Panc1 (cell line): Measurements from ENCODE around the gene GDF7. TPM values are rescaled to one million over a fixed set of nuclear protein-coding genes. Genes with fewer than 3 reads are reported as not detected.

ENCODE experiments used
- ATAC-seq: fragments of 200-7000 bp; cut with Tn5 transposase; 2 replicates; pipeline ENCODE4 v1.9.1; 2020; ENCODE audit warnings: mild to moderate bottlenecking, moderate library complexity
- BruUV-seq: library from RNA; stranded (reverse); fragments of 400-500 nt; replicated peaks from 2 replicates; lab custom pipeline; 2021; lab: Mats Ljungman, UMichigan
- CTCF ChIA-PET: fragments of 300-600 bp; sonication (Branson Sonifier 250); formaldehyde crosslinking; loops from one replicate; lab custom pipeline; 2022; ENCODE audit warnings: antibody characterized with exemption; lab: Charles Lee
- POLR2A ChIA-PET: fragments of 300-600 bp; sonication (Branson Sonifier 250); formaldehyde crosslinking; loops from one replicate; lab custom pipeline; 2022; ENCODE audit warnings: antibody characterized with exemption; lab: Charles Lee
- DNase-seq: peaks from one replicate; pipeline ENCODE4 v3.0.0-alpha.2; 2010; ENCODE audit warnings: low read depth, low spot score
- H3K27ac ChIP-seq: 2 replicates; pipeline ENCODE4 v1.5.1; 2011; ENCODE audit warnings: mild to moderate bottlenecking, low read length, inconsistent platforms
- H3K27me3 ChIP-seq: fragments of 200-500 bp; sonication (Bioruptor generic); 2 replicates; pipeline ENCODE4 v1.6.0; 2014; ENCODE audit warnings: low read length, inconsistent platforms; ENCODE audit not compliant: control insufficient read depth, insufficient read depth
- H3K36me3 ChIP-seq: fragments of 200-500 bp; sonication (Bioruptor generic); 2 replicates; pipeline ENCODE4 v1.5.1; 2014; ENCODE audit warnings: inconsistent platforms, mild to moderate bottlenecking, low read length, moderate library complexity; ENCODE audit not compliant: control insufficient read depth, insufficient read depth
- H3K4me1 ChIP-seq: 2 replicates; pipeline ENCODE4 v1.5.1; 2011; ENCODE audit warnings: inconsistent platforms, mild to moderate bottlenecking, low read length, moderate library complexity; ENCODE audit not compliant: control insufficient read depth, insufficient read depth
- H3K4me3 ChIP-seq, 2 experiments: 2 replicates each; pipeline ENCODE4 v1.5.1; 2011 to 2012; ENCODE audit warnings: low read depth in 2 of 2, low read length in 2 of 2, mild to moderate bottlenecking in 2 of 2, inconsistent platforms in 1 of 2, moderate library complexity in 1 of 2
- H3K9me3 ChIP-seq: fragments of 200-500 bp; sonication (Bioruptor generic); 2 replicates; pipeline ENCODE4 v1.5.1; 2014; ENCODE audit warnings: low read depth, mild to moderate bottlenecking, inconsistent platforms, low read length, moderate library complexity; ENCODE audit not compliant: control insufficient read depth, insufficient read depth
- POLR2AphosphoS5 ChIP-seq: IDR thresholded peaks from 2 replicates; pipeline ENCODE4 v1.6.1; 2012; ENCODE audit warnings: mild to moderate bottlenecking, low read depth, low read length, moderate library complexity
- SIN3A ChIP-seq: IDR thresholded peaks from 2 replicates; pipeline ENCODE4 v1.6.1; 2012; ENCODE audit warnings: low read depth, mild to moderate bottlenecking, low read length, moderate library complexity, borderline replicate concordance; ENCODE audit not compliant: insufficient read depth
- TCF7L2 ChIP-seq: IDR thresholded peaks from 2 replicates; pipeline ENCODE4 v1.6.1; 2011; ENCODE audit warnings: mild to moderate bottlenecking, low read depth, low read length, inconsistent platforms
- in situ Hi-C: cut with HindIII; loops from 2 replicates; pipeline ENCODE4 v1.10.0; 2016; ENCODE audit warnings: low sequenced_read_pairs, low pct_unique_long_range_greater_than_20kb
- intact Hi-C: fragments of 100-400 bp; cut with micrococcal nuclease; formaldehyde crosslinking; loops from one replicate; pipeline ENCODE4 v1.10.0; 2022; ENCODE audit not compliant: unreplicated experiment
- total RNA-seq: library from RNA; stranded (reverse); gene quantifications from one replicate; pipeline ENCODE4 v1.2.1, GENCODE V29; 2021; ENCODE audit not compliant: unreplicated experiment
- TF ChIP-seq, protein P1 (sequence below), 2 experiments: IDR thresholded peaks; 2 replicates each; pipeline ENCODE4 v1.6.1; 2011 to 2012; ENCODE audit warnings: low read depth in 2 of 2, control low read depth in 1 of 2, low read length in 1 of 2, mild to moderate bottlenecking in 1 of 2, moderate library complexity in 1 of 2; ENCODE audit not compliant: insufficient read depth in 1 of 2
- TF ChIP-seq, protein P2 (sequence below): fragments of 450-650 bp; IDR thresholded peaks from 2 replicates; pipeline ENCODE4 v1.5.1; 2017; ENCODE audit warnings: mild to moderate bottlenecking

The GDF7 gene
- total RNA-seq, 1 experiment from 2014 or later: not detected

GRCh38 chr2:20667151-20667530 is 197 bp downstream of the GDF7 start:
- ATAC-seq (no peak), DNase-seq (no peak)
- Histone ChIP-seq H3K4me1 (peaks cover 8% of the 10 kb centered on the region), H3K27ac (no peak overlapping the region), H3K4me3 (no peak overlapping the region; a peak in 1 of 4 replicates), H3K9me3 (no peaks in the 10 kb centered on the region), H3K27me3 (peaks cover 24% of the 10 kb centered on the region), H3K36me3 (no peaks in the 10 kb centered on the region)
- TF ChIP-seq POLR2AphosphoS5 (no peak), SIN3A (no peak), TCF7L2 (no peak)
- TF ChIP-seq, protein P1, sequence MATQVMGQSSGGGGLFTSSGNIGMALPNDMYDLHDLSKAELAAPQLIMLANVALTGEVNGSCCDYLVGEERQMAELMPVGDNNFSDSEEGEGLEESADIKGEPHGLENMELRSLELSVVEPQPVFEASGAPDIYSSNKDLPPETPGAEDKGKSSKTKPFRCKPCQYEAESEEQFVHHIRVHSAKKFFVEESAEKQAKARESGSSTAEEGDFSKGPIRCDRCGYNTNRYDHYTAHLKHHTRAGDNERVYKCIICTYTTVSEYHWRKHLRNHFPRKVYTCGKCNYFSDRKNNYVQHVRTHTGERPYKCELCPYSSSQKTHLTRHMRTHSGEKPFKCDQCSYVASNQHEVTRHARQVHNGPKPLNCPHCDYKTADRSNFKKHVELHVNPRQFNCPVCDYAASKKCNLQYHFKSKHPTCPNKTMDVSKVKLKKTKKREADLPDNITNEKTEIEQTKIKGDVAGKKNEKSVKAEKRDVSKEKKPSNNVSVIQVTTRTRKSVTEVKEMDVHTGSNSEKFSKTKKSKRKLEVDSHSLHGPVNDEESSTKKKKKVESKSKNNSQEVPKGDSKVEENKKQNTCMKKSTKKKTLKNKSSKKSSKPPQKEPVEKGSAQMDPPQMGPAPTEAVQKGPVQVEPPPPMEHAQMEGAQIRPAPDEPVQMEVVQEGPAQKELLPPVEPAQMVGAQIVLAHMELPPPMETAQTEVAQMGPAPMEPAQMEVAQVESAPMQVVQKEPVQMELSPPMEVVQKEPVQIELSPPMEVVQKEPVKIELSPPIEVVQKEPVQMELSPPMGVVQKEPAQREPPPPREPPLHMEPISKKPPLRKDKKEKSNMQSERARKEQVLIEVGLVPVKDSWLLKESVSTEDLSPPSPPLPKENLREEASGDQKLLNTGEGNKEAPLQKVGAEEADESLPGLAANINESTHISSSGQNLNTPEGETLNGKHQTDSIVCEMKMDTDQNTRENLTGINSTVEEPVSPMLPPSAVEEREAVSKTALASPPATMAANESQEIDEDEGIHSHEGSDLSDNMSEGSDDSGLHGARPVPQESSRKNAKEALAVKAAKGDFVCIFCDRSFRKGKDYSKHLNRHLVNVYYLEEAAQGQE (IDR thresholded peaks at IDR 0.05; ENCODE audit: insufficient read depth in 1 of 2, low read depth in 2 of 2, low read length in 1 of 2): no peak
- TF ChIP-seq, protein P2, sequence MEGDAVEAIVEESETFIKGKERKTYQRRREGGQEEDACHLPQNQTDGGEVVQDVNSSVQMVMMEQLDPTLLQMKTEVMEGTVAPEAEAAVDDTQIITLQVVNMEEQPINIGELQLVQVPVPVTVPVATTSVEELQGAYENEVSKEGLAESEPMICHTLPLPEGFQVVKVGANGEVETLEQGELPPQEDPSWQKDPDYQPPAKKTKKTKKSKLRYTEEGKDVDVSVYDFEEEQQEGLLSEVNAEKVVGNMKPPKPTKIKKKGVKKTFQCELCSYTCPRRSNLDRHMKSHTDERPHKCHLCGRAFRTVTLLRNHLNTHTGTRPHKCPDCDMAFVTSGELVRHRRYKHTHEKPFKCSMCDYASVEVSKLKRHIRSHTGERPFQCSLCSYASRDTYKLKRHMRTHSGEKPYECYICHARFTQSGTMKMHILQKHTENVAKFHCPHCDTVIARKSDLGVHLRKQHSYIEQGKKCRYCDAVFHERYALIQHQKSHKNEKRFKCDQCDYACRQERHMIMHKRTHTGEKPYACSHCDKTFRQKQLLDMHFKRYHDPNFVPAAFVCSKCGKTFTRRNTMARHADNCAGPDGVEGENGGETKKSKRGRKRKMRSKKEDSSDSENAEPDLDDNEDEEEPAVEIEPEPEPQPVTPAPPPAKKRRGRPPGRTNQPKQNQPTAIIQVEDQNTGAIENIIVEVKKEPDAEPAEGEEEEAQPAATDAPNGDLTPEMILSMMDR: no peak
- in situ Hi-C loops: no loop called here
- ChIA-PET CTCF (interaction anchor here (0.6 kb wide), 1 partner anchor 304 kb away, joined by 3 read pairs; no protein-coding TSS in a partner anchor), POLR2A (no interaction called here)
- no TSS peak for BruUV-seq
- intact Hi-C loops: loop anchor here (10.0 kb wide), 1 partner anchor 108 kb away; no protein-coding TSS in a partner anchor

GRCh38 chr2:20667531-20668401 is 822 bp downstream of the GDF7 start:
- in situ Hi-C loops (no loop called here), intact Hi-C loops (loop anchor here (10.0 kb wide), 1 partner anchor 107 kb away; no protein-coding TSS in a partner anchor)
- Histone ChIP-seq H3K4me1 (peaks cover 8% of the 10 kb centered on the region), H3K36me3 (no peaks in the 10 kb centered on the region), H3K9me3 (no peaks in the 10 kb centered on the region), H3K27ac (no peak overlapping the region), H3K4me3 (no peak overlapping the region; a peak in 1 of 4 replicates), H3K27me3 (peaks cover 23% of the 10 kb centered on the region)
- no TSS peak for BruUV-seq
- ChIA-PET POLR2A (no interaction called here), CTCF (interaction anchor here (0.6 kb wide), 1 partner anchor 353 kb away, joined by 7 read pairs; no protein-coding TSS in a partner anchor)
- TF ChIP-seq SIN3A (no peak), TCF7L2 (no peak), POLR2AphosphoS5 (no peak)
- TF ChIP-seq, protein P2: no peak
- TF ChIP-seq, protein P1 (IDR thresholded peaks at IDR 0.05; ENCODE audit: insufficient read depth in 1 of 2, low read depth in 2 of 2, low read length in 1 of 2): no peak
- ATAC-seq (no peak), DNase-seq (no peak)
